ENCODE data around the gene MTHFD1L. TPM values are rescaled to one million over a fixed set of nuclear protein-coding genes. Genes with fewer than 3 reads are reported as not detected.

Gene MTHFD1L
- total RNA-seq, 4 donors from 2014 or later = 4.1 to 19.9 (median 16.6) TPM

DNA sequence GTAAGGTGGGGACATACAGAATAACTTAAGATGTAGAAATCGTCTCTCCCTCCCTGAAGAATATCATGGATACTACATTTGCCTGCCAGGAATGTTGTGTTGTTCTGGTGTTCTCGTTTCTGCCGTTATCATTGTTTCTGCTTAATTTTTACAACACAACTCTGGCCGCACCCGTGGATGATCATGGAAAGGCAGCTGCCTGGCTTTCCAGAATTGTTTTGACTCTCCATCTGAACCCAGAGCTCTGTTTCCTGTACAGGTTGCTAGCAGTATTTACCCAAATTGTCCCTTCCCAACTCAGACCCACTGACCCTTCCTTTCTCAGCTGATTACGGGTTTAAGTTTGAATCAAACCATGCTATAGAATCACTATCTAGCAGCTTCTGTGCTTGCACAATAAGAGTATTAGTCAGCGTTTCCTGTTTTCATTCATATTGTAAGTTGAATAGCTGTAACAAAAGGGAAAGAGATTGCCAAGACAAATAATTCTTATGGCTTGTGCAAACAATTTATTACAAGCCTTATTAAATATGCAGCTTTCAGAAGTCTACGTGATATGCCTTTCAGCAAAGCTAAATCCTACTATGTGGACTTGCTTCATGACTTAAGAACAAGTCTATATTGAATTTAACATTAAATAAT, 139.0 kb downstream of the MTHFD1L start:
- intact Hi-C loops (cut with DNase I; ENCODE audit: low total_unique reads) = no loop called here
- TF ChIP-seq, protein P1, sequence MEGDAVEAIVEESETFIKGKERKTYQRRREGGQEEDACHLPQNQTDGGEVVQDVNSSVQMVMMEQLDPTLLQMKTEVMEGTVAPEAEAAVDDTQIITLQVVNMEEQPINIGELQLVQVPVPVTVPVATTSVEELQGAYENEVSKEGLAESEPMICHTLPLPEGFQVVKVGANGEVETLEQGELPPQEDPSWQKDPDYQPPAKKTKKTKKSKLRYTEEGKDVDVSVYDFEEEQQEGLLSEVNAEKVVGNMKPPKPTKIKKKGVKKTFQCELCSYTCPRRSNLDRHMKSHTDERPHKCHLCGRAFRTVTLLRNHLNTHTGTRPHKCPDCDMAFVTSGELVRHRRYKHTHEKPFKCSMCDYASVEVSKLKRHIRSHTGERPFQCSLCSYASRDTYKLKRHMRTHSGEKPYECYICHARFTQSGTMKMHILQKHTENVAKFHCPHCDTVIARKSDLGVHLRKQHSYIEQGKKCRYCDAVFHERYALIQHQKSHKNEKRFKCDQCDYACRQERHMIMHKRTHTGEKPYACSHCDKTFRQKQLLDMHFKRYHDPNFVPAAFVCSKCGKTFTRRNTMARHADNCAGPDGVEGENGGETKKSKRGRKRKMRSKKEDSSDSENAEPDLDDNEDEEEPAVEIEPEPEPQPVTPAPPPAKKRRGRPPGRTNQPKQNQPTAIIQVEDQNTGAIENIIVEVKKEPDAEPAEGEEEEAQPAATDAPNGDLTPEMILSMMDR (IDR thresholded peaks at IDR 0.05) = no peak
- TF ChIP-seq POLR2A (IDR thresholded peaks at IDR 0.05) = no peak
- no peaks in the 10 kb centered on the region for H3K4me1 ChIP-seq
- peak in 1 of 2 donors; percentile 51 for DNase-seq
- no peaks in the 10 kb centered on the region for H3K27me3 ChIP-seq
- no peaks in the 10 kb centered on the region for H3K9me3 ChIP-seq
- no peak overlapping the region for H3K4me3 ChIP-seq
- H3K27ac ChIP-seq = peak overlapping the region; percentile 77 to 80
- H3K36me3 ChIP-seq = no peaks in the 10 kb centered on the region

DNA sequence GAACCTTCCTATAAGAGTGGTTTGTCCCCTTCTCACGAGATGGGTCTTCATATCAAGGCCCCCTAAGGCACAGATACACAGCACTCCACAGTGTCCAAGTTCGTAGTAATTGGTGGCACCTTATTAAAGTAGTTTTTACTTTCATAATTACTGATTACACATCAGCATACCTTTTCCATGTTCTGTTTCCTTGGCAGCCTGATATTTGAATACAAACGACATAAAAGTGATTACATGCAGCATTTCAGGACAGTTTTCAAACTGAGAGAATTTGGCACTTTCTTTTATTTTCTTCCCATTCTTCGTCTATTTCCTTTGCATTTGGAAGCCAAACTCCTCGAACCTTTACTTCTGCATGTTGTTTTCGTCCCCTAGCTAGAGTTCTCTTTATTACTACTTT, 139.7 kb downstream of the MTHFD1L start:
- H3K4me1 ChIP-seq = no peaks in the 10 kb centered on the region
- H3K27me3 ChIP-seq = no peaks in the 10 kb centered on the region
- H3K27ac ChIP-seq = peak overlapping the region; percentile 77 to 80
- TF ChIP-seq POLR2A (IDR thresholded peaks at IDR 0.05) = no peak
- TF ChIP-seq, protein P1 (IDR thresholded peaks at IDR 0.05) = no peak
- no peaks in the 10 kb centered on the region for H3K9me3 ChIP-seq
- no peak for DNase-seq
- intact Hi-C loops (cut with DNase I; ENCODE audit: low total_unique reads) = no loop called here
- H3K4me3 ChIP-seq = no peak overlapping the region
- H3K36me3 ChIP-seq = no peaks in the 10 kb centered on the region

DNA sequence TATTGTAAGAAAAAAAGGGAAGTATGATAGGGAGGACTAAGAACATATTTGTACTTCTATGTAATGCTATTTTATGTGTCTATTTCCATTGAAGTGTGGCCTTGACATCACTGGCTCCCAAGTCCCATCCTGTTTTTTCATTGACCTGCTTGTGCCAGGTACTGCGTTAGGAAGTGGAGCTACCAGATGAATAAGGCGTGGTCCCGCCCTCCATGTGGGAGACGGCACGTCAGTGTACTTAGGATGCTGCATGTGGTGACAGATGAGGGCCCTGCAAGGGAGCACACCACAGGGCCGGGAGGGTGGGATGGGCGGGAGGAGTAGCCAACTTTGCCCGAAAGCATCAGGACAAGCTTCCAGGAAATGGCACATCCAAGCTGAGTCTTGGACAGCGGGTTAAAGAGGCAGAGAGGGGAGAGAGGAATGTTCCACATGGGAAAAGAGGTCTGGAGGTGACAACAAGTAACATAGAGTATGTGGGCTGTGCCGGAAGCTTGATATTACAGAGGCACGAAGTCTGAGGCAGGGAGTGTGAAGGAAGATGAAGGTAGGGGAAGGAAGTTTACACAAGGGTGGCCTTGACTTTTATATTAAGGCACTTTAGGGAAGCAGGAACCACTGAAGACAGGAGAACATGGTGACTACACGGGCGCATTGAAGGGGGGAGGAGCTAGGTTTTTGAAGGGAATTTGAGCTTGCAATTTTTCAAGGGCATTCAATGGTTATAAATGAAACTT, 140.6 kb downstream of the MTHFD1L start:
- no peak overlapping the region for H3K4me3 ChIP-seq
- H3K27me3 ChIP-seq = no peaks in the 10 kb centered on the region
- no peak overlapping the region for H3K27ac ChIP-seq
- intact Hi-C loops (cut with DNase I; ENCODE audit: low total_unique reads) = no loop called here
- H3K36me3 ChIP-seq = no peaks in the 10 kb centered on the region
- no peaks in the 10 kb centered on the region for H3K9me3 ChIP-seq
- H3K4me1 ChIP-seq = no peaks in the 10 kb centered on the region
- no peak for TF ChIP-seq POLR2A (IDR thresholded peaks at IDR 0.05)
- TF ChIP-seq, protein P1 (IDR thresholded peaks at IDR 0.05) = no peak
- DNase-seq = no peak

DNA sequence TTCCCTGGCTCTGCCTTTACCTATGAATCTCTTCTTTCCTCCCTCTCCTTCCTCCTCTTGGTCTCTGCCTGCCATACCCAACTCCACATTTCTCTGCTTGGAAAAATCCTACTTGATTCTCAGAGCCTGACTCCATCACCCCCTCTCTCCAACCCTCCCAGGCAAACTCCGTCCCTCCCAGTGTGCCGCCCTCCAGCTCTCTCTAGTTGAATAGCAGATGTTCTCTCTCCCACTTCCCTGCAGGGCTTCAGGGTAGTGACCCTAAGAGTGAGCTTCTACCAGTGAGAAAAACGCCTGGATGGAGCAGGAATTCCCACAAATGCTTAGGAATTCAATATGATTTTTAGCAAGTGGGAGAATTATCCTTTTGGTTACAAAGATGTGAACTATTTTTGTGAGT, 141.6 kb downstream of the MTHFD1L start:
- Histone ChIP-seq H3K9me3 (no peaks in the 10 kb centered on the region), H3K36me3 (no peaks in the 10 kb centered on the region), H3K4me3 (no peak overlapping the region), H3K4me1 (no peaks in the 10 kb centered on the region), H3K27ac (no peak overlapping the region), H3K27me3 (no peaks in the 10 kb centered on the region)
- intact Hi-C loops (cut with DNase I; ENCODE audit: low total_unique reads) = no loop called here
- TF ChIP-seq POLR2A (IDR thresholded peaks at IDR 0.05) = no peak
- no peak for DNase-seq

DNA sequence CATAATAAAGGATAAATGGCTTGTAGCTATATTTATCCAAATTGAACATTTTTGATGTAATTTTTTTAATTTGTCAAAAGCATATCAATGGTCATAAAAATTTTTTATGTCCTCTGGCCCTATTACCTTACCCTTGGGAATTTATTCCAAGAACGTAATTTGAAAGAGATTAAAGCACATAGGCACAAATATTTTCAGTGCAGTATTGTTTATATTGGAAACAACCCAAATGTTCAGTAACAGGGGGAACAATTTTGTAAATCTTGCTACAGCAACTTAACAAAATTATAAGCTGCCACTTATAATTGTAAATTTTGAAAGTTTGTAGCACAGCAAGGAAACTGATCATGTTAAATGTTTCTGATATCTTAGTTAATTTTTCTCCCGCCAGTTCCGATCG, 142.4 kb downstream of the MTHFD1L start:
- H3K27ac ChIP-seq = no peak overlapping the region
- H3K27me3 ChIP-seq = no peaks in the 10 kb centered on the region
- no peaks in the 10 kb centered on the region for H3K9me3 ChIP-seq
- intact Hi-C loops (cut with DNase I; ENCODE audit: low total_unique reads) = no loop called here
- no peak for DNase-seq
- no peak overlapping the region for H3K4me3 ChIP-seq
- H3K4me1 ChIP-seq = no peaks in the 10 kb centered on the region
- no peaks in the 10 kb centered on the region for H3K36me3 ChIP-seq
- TF ChIP-seq, protein P1 (IDR thresholded peaks at IDR 0.05) = no peak
- no peak for TF ChIP-seq POLR2A (IDR thresholded peaks at IDR 0.05)
